Endothelial cell of umbilical vein (primary cell): ENCODE results near the gene HTATSF1. TPM values are rescaled to one million over a fixed set of nuclear protein-coding genes. Genes with fewer than 3 reads are reported as not detected.

Experiments
- BruUV-seq: library from RNA; stranded (reverse); fragments of 400-500 nt; replicated peaks from 2 replicates; lab custom pipeline; 2021; lab: Mats Ljungman, UMichigan
- CTCF ChIA-PET: fragments of 300-600, 350-600 bp; sonication (Branson Sonifier 250); formaldehyde crosslinking; loops from one replicate; lab custom pipeline; 2021; ENCODE audit warnings: antibody characterized with exemption, inconsistent platforms; lab: Charles Lee
- POLR2A ChIA-PET: fragments of 300-600, 350-600 bp; sonication (Branson Sonifier 250); formaldehyde crosslinking; loops from one replicate; lab custom pipeline; 2021; ENCODE audit warnings: antibody characterized with exemption, inconsistent platforms; lab: Charles Lee
- DNase-seq: peaks from one replicate; pipeline ENCODE4 v3.0.0-alpha.2; 2011; ENCODE audit warnings: low read depth, low spot score
- FAIRE-seq: peaks from 2 replicates; lab custom pipeline; 2011; peaks lifted over from hg19 to GRCh38; lab: Jason Lieb, UNC
- H2AFZ ChIP-seq: 2 replicates; pipeline ENCODE4 v1.6.0; 2012; ENCODE audit warnings: low read depth, low read length, control low read depth, inconsistent platforms
- H3K27ac ChIP-seq: 2 replicates; pipeline ENCODE4 v1.5.1; 2011; ENCODE audit warnings: low read depth, mild to moderate bottlenecking, control low read depth, low read length, moderate library complexity; ENCODE audit not compliant: insufficient read depth
- H3K27me3 ChIP-seq, 2 experiments: 2 replicates each; pipeline versions ENCODE4 v1.6.0 to v1.6.1; 2011; ENCODE audit warnings: low read length in 2 of 2, mixed read lengths in 1 of 2; ENCODE audit not compliant: control insufficient read depth in 2 of 2, insufficient read depth in 2 of 2
- H3K36me3 ChIP-seq, 2 experiments: 2 replicates in 1 of 2; 3 replicates in 1 of 2; pipeline ENCODE4 v1.5.1; 2011; ENCODE audit warnings: low read length in 2 of 2, mild to moderate bottlenecking in 1 of 2, moderate library complexity in 1 of 2; ENCODE audit not compliant: control insufficient read depth in 2 of 2, insufficient read depth in 2 of 2; ENCODE audit errors: extremely low read depth in 1 of 2
- H3K4me1 ChIP-seq: 3 replicates; pipeline ENCODE4 v1.5.1; 2011; ENCODE audit warnings: mild to moderate bottlenecking, low read length; ENCODE audit not compliant: control insufficient read depth, insufficient read depth; ENCODE audit errors: extremely low read depth
- H3K4me2 ChIP-seq: 2 replicates; pipeline ENCODE4 v1.6.1; 2011; ENCODE audit warnings: low read length, control low read depth, mixed read lengths; ENCODE audit not compliant: insufficient read depth
- H3K4me3 ChIP-seq, 3 experiments: fragments of 200-600 bp in 1 of 3; sonication (generic), shearing (Covaris generic) in 1 of 3; replicated peaks in 1 of 3; 2 replicates each; pipeline ENCODE4 v1.5.1; 2011 to 2016; ENCODE audit warnings: control low read depth in 3 of 3, low read length in 3 of 3, mild to moderate bottlenecking in 2 of 3, inconsistent platforms in 1 of 3, low read depth in 1 of 3, moderate library complexity in 1 of 3; ENCODE audit not compliant: insufficient read depth in 1 of 3
- H3K79me2 ChIP-seq: 2 replicates; pipeline ENCODE4 v1.6.0; 2012; ENCODE audit warnings: low read length, inconsistent platforms; ENCODE audit not compliant: control insufficient read depth, insufficient read depth
- H3K9ac ChIP-seq: replicated peaks from 2 replicates; pipeline ENCODE3; 2011; ENCODE audit warnings: low read length, control low read depth; ENCODE audit not compliant: insufficient read depth; ENCODE audit errors: extremely low read depth
- H3K9me1 ChIP-seq: replicated peaks from 3 replicates; pipeline ENCODE4 v1.6.0; 2011; ENCODE audit warnings: mild to moderate bottlenecking, low read length; ENCODE audit not compliant: control insufficient read depth, insufficient read depth; ENCODE audit errors: extremely low read depth
- H3K9me3 ChIP-seq: replicated peaks from 2 replicates; pipeline ENCODE4 v1.5.1; 2012; ENCODE audit warnings: low read length, inconsistent platforms; ENCODE audit not compliant: control insufficient read depth, insufficient read depth
- H4K20me1 ChIP-seq: replicated peaks from 2 replicates; pipeline ENCODE3; 2011; ENCODE audit warnings: mild to moderate bottlenecking, low read length; ENCODE audit not compliant: control insufficient read depth, insufficient read depth; ENCODE audit errors: extremely low read depth
- CTCF ChIP-seq, 2 donors: IDR thresholded peaks; 1 replicate in 1 of 2; 2 replicates in 1 of 2; pipeline ENCODE4 v1.5.1; 2011; ENCODE audit warnings: low read length in 2 of 2, mild to moderate bottlenecking in 2 of 2, moderate library complexity in 2 of 2, control low read depth in 1 of 2, inconsistent platforms in 1 of 2, low read depth in 1 of 2; ENCODE audit not compliant: insufficient read depth in 1 of 2; ENCODE audit errors: extremely low read depth in 1 of 2
- FOS ChIP-seq: IDR thresholded peaks from 2 replicates; pipeline ENCODE4 v1.6.1; 2011; ENCODE audit warnings: mild to moderate bottlenecking, low read length, moderate library complexity, borderline replicate concordance; ENCODE audit not compliant: insufficient read depth
- GATA2 ChIP-seq: IDR thresholded peaks from 2 replicates; pipeline ENCODE4 v1.7.0; 2011; ENCODE audit warnings: low read depth, mild to moderate bottlenecking, moderate library complexity, mixed read lengths, low read length; ENCODE audit not compliant: insufficient read length, insufficient read depth
- JUN ChIP-seq: IDR thresholded peaks from 2 replicates; pipeline ENCODE4 v1.6.1; 2011; ENCODE audit warnings: borderline replicate concordance, low read depth; ENCODE audit not compliant: insufficient read length, insufficient read depth
- MAX ChIP-seq: IDR thresholded peaks from 2 replicates; pipeline ENCODE4 v1.6.1; 2011; ENCODE audit not compliant: insufficient read depth, insufficient read length
- MYC ChIP-seq: IDR thresholded peaks from one replicate; pipeline ENCODE4 v1.6.1; 2011; ENCODE audit warnings: mild to moderate bottlenecking, low read depth, low read length
- POLR2A ChIP-seq: IDR thresholded peaks from 2 replicates; pipeline ENCODE4 v1.6.1; 2012; ENCODE audit warnings: low read depth, mild to moderate bottlenecking, control low read depth, low read length
- dilution Hi-C: fragments of 300-500 bp; cut with MboI; formaldehyde crosslinking; loops from one replicate; pipeline ENCODE4 v1.15.0; 2019; ENCODE audit warnings: low sequenced_read_pairs; ENCODE audit not compliant: extremely low pct_ligation_motif_present
- intact Hi-C: fragments of 100-400 bp; cut with micrococcal nuclease; formaldehyde crosslinking; loops from one replicate; pipeline ENCODE4 v1.10.0; 2022
- polyA plus RNA-seq, 4 experiments: library from polyadenylated mRNA; depleted of rRNA in 3 of 4; stranded (reverse) in 3 of 4; unstranded in 1 of 4; fragments of >200 nt; gene quantifications; 2 replicates each; pipeline versions ENCODE4 v1.2.1 to v1.2.3, GENCODE V29; 2011 to 2012; ENCODE audit warnings: missing spikeins in 1 of 4
- total RNA-seq: library from RNA; stranded (reverse); gene quantifications from 2 replicates; pipeline ENCODE4 v1.2.3, GENCODE V29; 2021

The HTATSF1 gene
- total and polyA plus RNA-seq, 2 donors (not counting 3 experiments of a cell fraction or from before 2014, with no cell fraction given), result 1.0 to 31.1 TPM

GRCh38 chrX:136495043-136495442 lies 2.3 kb upstream of the HTATSF1 start:
- intact Hi-C loops (loop anchor here (5.0 to 10.0 kb wide), 2 partner anchors 202 to 470 kb away; no protein-coding TSS in a partner anchor), dilution Hi-C loops (no loop called here)
- Histone ChIP-seq H3K9me3 (no peaks in the 10 kb centered on the region), H4K20me1 (no peaks in the 10 kb centered on the region), H3K36me3 (no peaks in the 10 kb centered on the region), H3K9ac (no peak overlapping the region), H3K4me3 (no peak overlapping the region), H3K4me1 (peaks cover 7% of the 10 kb centered on the region), H3K79me2 (peaks cover 17% of the 10 kb centered on the region), H3K9me1 (no peaks in the 10 kb centered on the region), H3K27me3 (peaks cover 0 to 5% of the 10 kb centered on the region in 2 experiments), H3K4me2 (no peak overlapping the region), H2AFZ (no peak overlapping the region), H3K27ac (no peak overlapping the region)
- no TSS peak for BruUV-seq
- DNase-seq (no peak), FAIRE-seq (no peak)
- CTCF ChIA-PET, result no interaction called here
- POLR2A ChIA-PET, result no interaction called here
- TF ChIP-seq GATA2 (no peak), MAX (no peak), MYC (no peak), CTCF (IDR thresholded peaks at IDR 0.05; ENCODE audit: extremely low read depth in 1 of 2, insufficient read depth in 1 of 2, low read depth in 1 of 2, low read length in 2 of 2) (no peak), FOS (no peak), JUN (no peak), POLR2A (no peak)
